Ectodermal cell (in vitro differentiated cells): ENCODE measurements around the gene FAM72A.
"Not testable (repeated sequence)": the region's sequence is repeated elsewhere in the genome, so short reads cannot be mapped to it uniquely, and the experiment has no call there.

ENCODE experiments used
- H3K27ac ChIP-seq: 2 replicates; pipeline ENCODE4 v1.7.0; 2013; ENCODE audit warnings: mild to moderate bottlenecking, low read depth, low read length; ENCODE audit not compliant: insufficient read depth, poor library complexity, severe bottlenecking
- H3K27me3 ChIP-seq: 2 replicates; pipeline ENCODE4 v1.7.0; 2013; ENCODE audit warnings: mild to moderate bottlenecking, low read length; ENCODE audit not compliant: insufficient read depth, control insufficient read depth, poor library complexity, severe bottlenecking
- H3K36me3 ChIP-seq: one replicate; pipeline ENCODE4 v1.7.0; 2013; ENCODE audit warnings: low read length; ENCODE audit not compliant: control insufficient read depth, insufficient read depth
- H3K4me1 ChIP-seq: one replicate; pipeline ENCODE4 v1.7.0; 2013; ENCODE audit warnings: low read length; ENCODE audit not compliant: control insufficient read depth, insufficient read depth
- H3K4me3 ChIP-seq: 2 replicates; pipeline ENCODE4 v1.7.0; 2013; ENCODE audit warnings: low read depth, low read length, control low read depth; ENCODE audit not compliant: insufficient read depth
- H3K9me3 ChIP-seq: 2 replicates; pipeline ENCODE4 v1.7.0; 2013; ENCODE audit warnings: mild to moderate bottlenecking, low read length, moderate library complexity; ENCODE audit not compliant: control insufficient read depth
- WGBS, 2 experiments: methylation state at CpG; one replicate each; pipeline ENCODE4 v1.1.7; 2013; ENCODE audit warnings: missing lambda C conversion rate in 2 of 2; 5-methylcytosine and 5-hydroxymethylcytosine counted together

The FAM72A gene

GRCh38 chr1:206183788-206184187 lies 18.9 kb downstream of the FAM72A start:
- H3K27me3 ChIP-seq, H3K27ac ChIP-seq, H3K36me3 ChIP-seq, H3K4me3 ChIP-seq, H3K9me3 ChIP-seq, H3K4me1 ChIP-seq: not testable (repeated sequence)
- WGBS, 2 experiments, result no CpG with 5 or more reads among the region's 2 CpGs

- H3K9me3 ChIP-seq, H3K27me3 ChIP-seq, H3K36me3 ChIP-seq, H3K4me1 ChIP-seq, H3K27ac ChIP-seq, H3K4me3 ChIP-seq: not testable (repeated sequence)
- WGBS, 2 experiments, result 77 to 100% methylated on average over 1 to 2 of the region's 6 CpGs
These were observed 20.0 kb downstream of the FAM72A start for GRCh38 chr1:206182368-206183317.

DNA sequence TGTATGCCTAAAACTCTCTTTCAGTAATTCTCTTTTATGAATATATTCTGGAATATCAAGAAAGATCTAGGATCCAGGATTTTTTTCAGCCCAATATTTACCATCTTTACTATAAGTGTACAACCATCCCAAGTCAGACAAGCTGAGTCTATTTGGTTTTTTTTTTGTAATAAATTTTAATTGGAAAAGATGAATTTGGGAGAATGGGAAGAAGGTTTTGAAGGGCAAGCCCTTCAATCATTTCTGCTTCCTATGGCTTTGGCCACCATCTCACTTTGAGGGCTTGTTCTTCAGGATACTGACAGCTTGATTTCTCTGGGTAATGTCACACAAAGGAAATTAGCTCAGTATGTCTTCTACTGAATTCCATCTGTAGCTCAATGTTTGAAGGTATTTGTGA lies 23.0 kb downstream of the FAM72A start:
- H3K9me3 ChIP-seq, H3K4me3 ChIP-seq, H3K27ac ChIP-seq, H3K4me1 ChIP-seq, H3K27me3 ChIP-seq, H3K36me3 ChIP-seq: not testable (repeated sequence)

DNA sequence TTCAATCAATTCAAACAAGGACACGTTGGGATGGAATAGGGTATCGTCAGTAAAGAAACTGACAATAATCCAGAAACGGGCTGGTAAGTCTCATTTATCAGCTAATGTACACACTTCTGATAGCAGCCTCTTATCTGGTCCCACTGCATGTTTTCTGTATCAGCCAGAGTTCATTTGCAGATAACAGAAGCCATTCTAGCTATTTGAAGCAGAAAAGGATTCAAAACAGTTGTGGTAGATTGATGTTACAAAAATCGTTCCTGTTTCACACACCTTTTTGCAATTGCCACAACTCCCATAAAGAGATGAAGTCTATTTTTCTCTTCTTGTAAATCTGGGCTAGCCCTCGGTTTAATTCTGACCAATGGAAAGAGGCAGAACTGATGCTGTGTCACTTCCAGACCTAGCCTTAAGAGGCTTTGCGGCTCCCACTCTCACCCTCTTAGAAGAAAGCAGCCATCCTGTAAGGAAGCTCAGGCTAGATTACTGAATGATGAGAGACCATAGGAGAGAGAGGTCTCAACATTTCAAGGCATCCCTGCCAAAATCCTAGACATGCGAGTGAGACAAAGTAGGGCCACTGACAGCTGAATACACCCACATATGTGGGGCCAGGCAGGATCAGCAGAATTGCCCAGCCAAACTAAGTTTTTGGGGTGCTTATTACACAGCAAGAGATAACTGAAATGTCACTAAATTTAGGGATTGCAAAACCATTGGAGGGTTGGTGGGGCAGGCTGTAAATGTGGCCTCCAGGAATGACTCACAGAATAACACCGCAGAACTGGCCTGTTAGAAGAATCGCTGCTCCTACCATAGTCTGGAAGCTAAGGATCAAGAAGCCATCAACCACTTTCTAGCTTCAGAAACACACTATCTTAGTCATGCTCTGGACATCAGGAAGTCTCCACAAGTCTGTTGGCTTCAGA lies 24.3 kb downstream of the FAM72A start:
- not testable (repeated sequence) for H3K27me3 ChIP-seq, H3K9me3 ChIP-seq, H3K27ac ChIP-seq, H3K36me3 ChIP-seq, H3K4me1 ChIP-seq, H3K4me3 ChIP-seq
- 95 to 98% methylated on average over 3 to 5 of the region's 9 CpGs for WGBS, 2 experiments

GRCh38 chr1:206176114-206176502 lies 26.5 kb downstream of the FAM72A start:
- H3K4me1 ChIP-seq, H3K9me3 ChIP-seq, H3K4me3 ChIP-seq, H3K27ac ChIP-seq, H3K36me3 ChIP-seq, H3K27me3 ChIP-seq: not testable (repeated sequence)
- 100% methylated on average over 1 of the region's 2 CpGs; no CpG with 5 or more reads in 1 of the 2 experiments for WGBS, 2 experiments

DNA sequence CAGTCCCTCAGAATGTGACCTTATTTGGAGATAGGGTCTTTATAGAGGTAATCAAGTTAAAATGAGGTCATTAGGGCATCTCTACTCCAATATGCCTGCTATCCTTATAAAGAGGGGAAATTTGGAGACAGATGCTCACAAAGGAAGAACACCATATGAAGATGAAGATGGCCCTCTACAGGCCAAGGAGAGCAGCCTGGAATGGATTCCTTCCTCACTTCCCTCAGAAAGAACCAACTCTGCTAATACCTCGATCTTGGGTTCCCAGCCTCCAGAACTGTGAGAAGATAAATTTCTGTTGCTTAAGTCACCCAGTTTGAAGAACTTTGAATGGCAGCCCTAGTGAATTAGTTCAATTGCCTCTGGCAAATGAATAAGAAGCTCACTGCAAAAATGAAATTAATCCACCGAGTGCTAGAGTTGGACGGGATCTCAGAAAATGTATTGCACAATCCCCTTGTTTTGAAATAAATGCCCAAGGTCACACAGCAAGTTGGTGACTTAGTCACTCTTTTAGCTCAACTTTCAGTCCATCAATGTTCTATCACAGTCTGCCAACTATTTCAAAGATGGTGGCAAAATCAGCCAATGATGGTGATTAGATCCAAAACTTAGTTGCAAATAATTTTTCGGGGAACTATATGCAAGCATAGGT lies 27.1 kb downstream of the FAM72A start:
- not testable (repeated sequence) for H3K4me1 ChIP-seq, H3K27me3 ChIP-seq, H3K4me3 ChIP-seq, H3K27ac ChIP-seq, H3K36me3 ChIP-seq, H3K9me3 ChIP-seq
- 67% methylated on average over 1 of the region's 4 CpGs; no CpG with 5 or more reads in 1 of the 2 experiments for WGBS, 2 experiments

- H3K27ac ChIP-seq, H3K4me1 ChIP-seq, H3K27me3 ChIP-seq, H3K36me3 ChIP-seq, H3K9me3 ChIP-seq, H3K4me3 ChIP-seq: not testable (repeated sequence)
- WGBS, 2 experiments, result 90 to 97% methylated on average over 3 to 4 of the region's 7 CpGs
These were observed 28.3 kb downstream of the FAM72A start for GRCh38 chr1:206174182-206174868.

- not testable (repeated sequence) for H3K4me3 ChIP-seq, H3K36me3 ChIP-seq, H3K27ac ChIP-seq, H3K9me3 ChIP-seq, H3K27me3 ChIP-seq, H3K4me1 ChIP-seq
- no CpG with 5 or more reads among the region's 2 CpGs for WGBS, 2 experiments
These were observed 29.4 kb downstream of the FAM72A start for GRCh38 chr1:206173110-206173719.

DNA sequence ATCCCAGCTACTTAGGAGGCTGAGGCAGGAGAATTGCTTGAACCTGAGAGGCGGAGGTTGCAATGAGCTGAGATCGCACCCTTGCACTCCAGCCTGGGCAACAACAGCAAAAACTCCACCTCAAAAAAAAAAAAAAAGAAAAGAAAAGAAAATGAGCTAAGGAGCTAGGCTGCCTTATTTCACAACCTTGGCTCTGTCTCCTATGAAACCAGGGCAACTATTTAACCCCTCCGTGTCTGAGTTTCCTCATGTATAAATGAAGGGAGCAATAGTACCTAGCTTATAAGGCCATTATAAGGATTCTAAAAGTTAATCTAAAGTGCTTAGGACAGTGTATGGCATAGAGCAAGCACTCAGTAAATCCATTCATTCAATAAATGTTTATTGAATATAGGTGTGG lies 32.8 kb downstream of the FAM72A start:
- not testable (repeated sequence) for H3K4me3 ChIP-seq

More for the DNA sequence above, 32.8 kb downstream of the FAM72A start:
- WGBS, 2 experiments, result 67% methylated on average over 1 of the region's 3 CpGs; no CpG with 5 or more reads in 1 of the 2 experiments
- H3K36me3 ChIP-seq, H3K27me3 ChIP-seq, H3K27ac ChIP-seq, H3K9me3 ChIP-seq, H3K4me1 ChIP-seq: not testable (repeated sequence)
